Middle frontal gyrus (tissue), 1 donor: ENCODE measurements around the gene SPATS2L.

Source experiments
- DNase-seq: peaks from one replicate; pipeline ENCODE4 v3.0.0-alpha.2; 2015; ENCODE audit warnings: low spot score; ENCODE audit errors: extremely low spot score

Gene SPATS2L

GRCh38 chr2:200348897-200349563 is 42.5 kb downstream of the SPATS2L start:
- DNase-seq = no peak

- DNase-seq = no peak
Observed at GRCh38 chr2:200349868-200350267, 43.4 kb downstream of the SPATS2L start.

- DNase-seq = no peak
Observed at GRCh38 chr2:200350850-200351285, 44.4 kb downstream of the SPATS2L start.

GRCh38 chr2:200351815-200352214 is 45.3 kb downstream of the SPATS2L start:
- DNase-seq = no peak

GRCh38 chr2:200352636-200353035 is 46.1 kb downstream of the SPATS2L start:
- no peak for DNase-seq

GRCh38 chr2:200353120-200353519 is 46.6 kb downstream of the SPATS2L start:
- peak; percentile 51 for DNase-seq

- DNase-seq = no peak
Observed at GRCh38 chr2:200353874-200354273, 47.4 kb downstream of the SPATS2L start.

GRCh38 chr2:200354833-200355751 is 48.6 kb downstream of the SPATS2L start:
- DNase-seq = no peak

- DNase-seq = no peak
Observed at GRCh38 chr2:200356321-200356720, 49.8 kb downstream of the SPATS2L start.

GRCh38 chr2:200356857-200357384 is 50.4 kb downstream of the SPATS2L start:
- DNase-seq = no peak

GRCh38 chr2:200357845-200358244 is 51.4 kb downstream of the SPATS2L start:
- no peak for DNase-seq

- no peak for DNase-seq
Observed at GRCh38 chr2:200359552-200359951, 53.1 kb downstream of the SPATS2L start.

GRCh38 chr2:200360364-200360763 is 53.9 kb downstream of the SPATS2L start:
- no peak for DNase-seq

- DNase-seq = no peak
Observed at GRCh38 chr2:200362202-200362917, 55.9 kb downstream of the SPATS2L start.

GRCh38 chr2:200363279-200363678 is 56.8 kb downstream of the SPATS2L start:
- no peak for DNase-seq

- no peak for DNase-seq
Observed at GRCh38 chr2:200364142-200364541, 57.6 kb downstream of the SPATS2L start.

- DNase-seq = no peak
Observed at GRCh38 chr2:200364620-200365019, 58.1 kb downstream of the SPATS2L start.

GRCh38 chr2:200365209-200365608 is 58.7 kb downstream of the SPATS2L start:
- no peak for DNase-seq

GRCh38 chr2:200367155-200367554 is 60.7 kb downstream of the SPATS2L start:
- no peak for DNase-seq

- DNase-seq = no peak
Observed at GRCh38 chr2:200369886-200370285, 63.4 kb downstream of the SPATS2L start.

GRCh38 chr2:200373231-200373630 is 66.7 kb downstream of the SPATS2L start:
- no peak for DNase-seq
